GM18502 (cell line): ENCODE data around the gene CLPTM1.
"Not testable (repeated sequence)": the region's sequence is repeated elsewhere in the genome, so short reads cannot be mapped to it uniquely, and the experiment has no call there.

Source experiments
- ATAC-seq: cut with Tn5 transposase; IDR thresholded peaks from one replicate; pipeline ENCODE4 v1.9.1; 2021; ENCODE audit warnings: mild to moderate bottlenecking; ENCODE audit not compliant: unreplicated experiment, poor library complexity

The CLPTM1 gene

DNA sequence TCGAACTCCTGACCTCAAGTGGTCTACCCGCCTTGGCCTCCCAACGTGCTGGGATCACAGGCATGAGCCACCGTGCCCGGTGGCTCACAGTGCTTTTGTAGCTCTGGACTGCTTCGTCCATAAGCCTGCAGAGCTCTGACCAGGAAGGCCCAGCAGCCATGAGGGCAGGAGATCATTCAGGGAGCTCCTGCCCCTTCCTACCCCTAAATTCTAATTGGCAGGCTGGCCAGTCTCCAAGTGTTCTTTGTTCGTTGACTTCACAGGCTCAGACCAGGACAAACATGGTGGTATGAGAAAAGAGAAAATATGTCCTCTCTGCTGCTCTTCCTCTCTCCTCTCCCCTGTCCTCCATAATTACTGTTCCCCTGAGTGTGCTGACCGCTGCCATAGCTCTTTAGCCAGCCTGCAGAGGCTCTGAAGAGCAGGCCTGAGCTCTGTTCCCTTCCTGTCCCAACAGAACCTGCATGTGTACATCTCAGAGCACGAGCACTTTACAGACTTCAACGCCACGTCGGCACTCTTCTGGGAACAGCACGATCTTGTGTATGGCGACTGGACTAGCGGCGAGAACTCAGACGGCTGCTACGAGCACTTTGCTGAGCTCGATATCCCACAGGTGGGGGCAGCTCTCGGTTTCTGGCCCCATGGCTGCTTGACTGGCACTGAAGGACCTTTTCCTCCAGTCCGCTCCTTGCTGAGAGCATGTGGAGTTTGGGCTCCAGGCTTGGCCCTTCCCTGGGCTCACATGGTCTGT lies 19.0 kb downstream of the CLPTM1 start:
- no peak for ATAC-seq

DNA sequence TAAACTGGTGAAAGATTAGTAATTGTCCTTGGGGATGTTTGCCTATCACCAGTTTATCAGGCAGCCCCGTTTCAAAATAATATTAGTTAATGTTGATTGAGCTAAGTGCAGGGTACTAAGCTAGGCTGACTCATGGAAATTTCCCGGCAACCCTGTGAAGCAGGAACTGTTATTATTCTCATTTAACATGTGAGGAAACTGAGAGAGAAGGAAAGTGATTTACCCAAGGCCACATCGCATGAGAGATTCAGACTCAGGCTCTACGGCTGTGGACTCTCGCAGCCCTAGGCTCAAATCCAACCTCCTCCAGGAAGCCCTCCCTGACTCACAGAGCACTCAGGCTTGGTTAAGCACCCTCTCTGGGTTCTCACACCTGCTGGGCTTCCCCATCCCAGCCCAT lies 19.7 kb downstream of the CLPTM1 start:
- ATAC-seq = no peak

DNA sequence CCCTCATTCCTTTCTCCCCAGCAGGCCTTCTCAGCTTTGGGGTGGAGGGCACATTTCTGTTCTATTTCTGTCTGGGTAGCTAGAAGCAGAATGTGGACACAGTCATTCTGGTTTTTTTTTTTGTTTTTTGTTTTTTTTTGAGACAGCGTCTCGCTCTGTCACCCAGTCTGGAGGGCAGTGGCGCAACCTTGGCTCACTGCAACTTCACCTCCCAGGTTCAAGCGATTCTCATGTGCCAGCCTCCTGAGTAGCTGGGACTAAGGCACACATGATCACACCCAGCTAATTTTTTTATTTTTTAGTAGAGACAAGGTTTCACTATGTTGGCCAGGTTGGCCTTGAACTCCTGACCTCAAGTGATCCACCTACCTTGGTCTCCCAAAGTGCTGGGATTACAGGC lies 20.3 kb downstream of the CLPTM1 start:
- no peak for ATAC-seq

DNA sequence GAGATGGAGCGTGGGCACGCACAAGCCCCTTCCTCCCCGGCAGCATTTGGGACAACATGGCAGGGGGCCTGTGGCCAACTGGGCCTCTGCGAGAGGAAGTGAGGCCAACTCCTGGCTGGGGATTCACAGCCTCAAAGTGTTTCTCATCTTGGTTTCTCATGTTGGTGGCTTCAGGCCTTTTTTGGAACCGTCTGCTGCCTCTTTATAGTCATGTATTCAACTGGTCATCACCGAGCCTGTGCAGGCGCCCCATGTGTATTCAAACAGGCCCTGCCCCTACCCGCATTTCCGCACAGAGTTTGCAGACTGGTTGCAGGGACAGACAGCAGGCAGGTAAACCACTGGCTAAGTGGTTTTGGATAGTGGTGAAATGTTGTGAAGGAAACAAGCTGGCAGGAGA lies 28.8 kb downstream of the CLPTM1 start:
- no peak for ATAC-seq

DNA sequence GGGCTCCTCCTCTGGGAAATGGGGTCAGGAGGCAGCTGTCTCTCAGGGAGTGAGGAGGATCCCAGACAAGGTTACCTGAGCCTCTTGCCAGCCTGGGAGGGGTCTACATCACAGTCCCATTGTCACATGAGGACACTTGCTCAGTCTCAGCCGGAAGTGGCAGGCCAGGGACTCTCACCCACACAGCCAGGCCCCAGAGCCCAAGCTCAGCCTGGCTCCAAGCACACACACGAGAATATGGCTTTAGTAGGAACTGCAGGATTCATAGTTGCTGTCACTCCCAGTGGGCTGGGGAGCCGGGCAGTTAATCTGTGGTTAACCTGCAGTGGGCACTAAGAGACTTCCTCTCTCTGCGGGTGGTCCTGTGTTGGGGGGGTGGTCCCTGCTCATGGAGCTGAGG lies 30.3 kb downstream of the CLPTM1 start:
- ATAC-seq = no peak

DNA sequence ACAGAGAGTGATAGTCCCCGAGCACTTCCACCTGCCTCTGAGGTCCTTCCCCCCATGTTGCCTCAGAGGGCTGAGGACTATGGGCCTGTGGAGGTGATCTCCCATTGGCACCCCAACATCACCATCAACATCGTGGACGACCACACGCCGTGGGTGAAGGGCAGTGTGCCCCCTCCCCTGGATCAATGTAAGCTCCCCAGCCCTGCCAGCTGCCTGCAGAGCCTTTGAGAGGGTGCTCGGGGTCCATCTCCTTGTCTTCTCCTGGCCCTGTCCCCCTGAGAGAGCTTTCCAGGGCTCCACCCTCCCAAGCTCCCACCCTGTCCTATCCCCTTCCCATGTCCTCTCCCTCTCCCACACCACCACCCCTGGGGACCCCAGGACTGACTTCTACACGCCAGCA lies 31.2 kb downstream of the CLPTM1 start:
- no peak for ATAC-seq

DNA sequence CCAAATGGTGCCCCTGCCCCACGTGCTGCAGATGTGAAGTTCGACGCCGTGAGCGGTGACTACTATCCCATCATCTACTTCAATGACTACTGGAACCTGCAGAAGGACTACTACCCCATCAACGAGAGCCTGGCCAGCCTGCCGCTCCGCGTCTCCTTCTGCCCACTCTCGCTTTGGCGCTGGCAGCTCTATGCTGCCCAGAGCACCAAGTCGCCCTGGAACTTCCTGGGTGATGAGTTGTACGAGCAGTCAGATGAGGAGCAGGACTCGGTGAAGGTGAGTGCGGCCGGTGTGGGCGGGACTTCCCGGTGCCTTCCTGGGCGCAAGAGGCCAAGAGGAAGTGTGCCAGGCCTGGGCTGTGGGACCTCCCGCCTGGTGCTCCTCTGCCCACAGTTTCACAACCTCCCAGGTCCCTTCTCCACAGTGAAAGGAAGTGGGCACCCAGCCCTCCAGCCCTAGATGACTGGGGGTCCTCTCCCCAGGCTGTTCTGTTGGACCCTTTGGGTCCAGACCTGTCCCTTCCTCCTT lies 32.0 kb downstream of the CLPTM1 start:
- ATAC-seq = no peak

DNA sequence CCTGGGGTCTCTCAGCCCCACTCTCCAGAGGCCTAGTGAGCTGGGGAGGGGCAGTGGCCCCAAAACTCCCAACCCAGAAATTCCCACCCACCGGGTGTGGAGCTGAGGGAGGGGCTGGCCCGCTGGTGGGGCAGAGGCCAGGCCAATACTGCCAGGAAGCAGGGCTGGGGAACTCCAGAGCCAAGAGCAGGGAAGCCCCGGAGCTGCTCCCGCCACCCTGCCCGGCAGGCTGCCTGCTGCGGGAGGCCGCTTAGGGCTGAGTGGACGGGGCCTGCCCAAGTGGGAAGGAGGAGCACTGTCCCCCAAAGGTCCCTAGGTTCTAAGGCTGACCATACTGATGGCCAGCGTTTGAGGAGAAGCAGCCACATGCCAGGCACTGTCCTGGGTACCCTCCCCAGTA lies 33.1 kb downstream of the CLPTM1 start:
- ATAC-seq = no peak

DNA sequence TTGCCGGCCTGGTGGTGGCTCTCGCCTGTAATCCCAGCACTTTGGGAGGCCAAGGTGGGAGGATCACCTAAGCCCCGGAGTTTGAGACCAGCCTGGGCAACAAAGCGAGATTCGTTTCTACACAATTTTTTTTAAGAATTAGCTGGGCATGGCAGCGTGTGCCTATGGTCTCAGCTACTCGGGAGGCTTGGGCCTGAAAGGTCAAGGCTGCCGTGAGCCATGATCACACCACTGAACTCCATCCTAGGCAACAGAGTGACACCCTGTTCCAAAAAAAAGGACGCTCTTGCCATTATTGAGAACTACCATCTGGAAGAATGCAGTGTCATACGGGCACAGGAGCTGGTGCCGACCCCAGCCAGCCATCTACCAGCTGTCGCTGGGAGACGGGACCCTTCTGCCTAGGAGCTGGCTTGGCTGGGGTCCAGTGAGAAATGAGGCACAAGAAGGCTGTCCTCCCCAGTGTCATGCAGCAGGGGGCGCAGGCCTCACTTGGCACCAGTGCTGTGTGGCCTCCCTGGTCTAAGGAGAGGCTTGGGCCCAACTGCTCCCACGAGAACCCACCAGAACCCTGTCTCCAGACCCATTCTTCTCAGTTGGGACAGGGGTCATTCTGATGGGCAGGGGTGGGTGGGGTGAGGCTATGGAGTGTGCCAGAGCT lies 33.8 kb downstream of the CLPTM1 start:
- ATAC-seq = no peak

DNA sequence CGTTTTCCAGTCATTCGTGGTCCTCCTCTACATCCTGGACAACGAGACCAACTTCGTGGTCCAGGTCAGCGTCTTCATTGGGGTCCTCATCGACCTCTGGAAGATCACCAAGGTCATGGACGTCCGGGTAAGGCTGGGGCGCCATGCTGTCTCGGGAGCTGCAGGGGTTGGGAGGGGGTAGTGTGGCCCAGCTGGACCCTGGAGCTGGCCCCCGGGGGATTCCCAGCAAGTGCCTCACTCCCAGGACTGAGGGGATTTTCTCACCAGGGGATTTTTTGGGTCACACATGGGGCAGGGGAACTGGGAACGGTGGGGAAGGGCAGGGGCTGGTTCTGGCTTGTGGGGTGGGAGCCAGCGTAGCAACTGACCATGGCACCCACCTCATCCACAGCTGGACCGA lies 35.3 kb downstream of the CLPTM1 start:
- no peak for ATAC-seq

DNA sequence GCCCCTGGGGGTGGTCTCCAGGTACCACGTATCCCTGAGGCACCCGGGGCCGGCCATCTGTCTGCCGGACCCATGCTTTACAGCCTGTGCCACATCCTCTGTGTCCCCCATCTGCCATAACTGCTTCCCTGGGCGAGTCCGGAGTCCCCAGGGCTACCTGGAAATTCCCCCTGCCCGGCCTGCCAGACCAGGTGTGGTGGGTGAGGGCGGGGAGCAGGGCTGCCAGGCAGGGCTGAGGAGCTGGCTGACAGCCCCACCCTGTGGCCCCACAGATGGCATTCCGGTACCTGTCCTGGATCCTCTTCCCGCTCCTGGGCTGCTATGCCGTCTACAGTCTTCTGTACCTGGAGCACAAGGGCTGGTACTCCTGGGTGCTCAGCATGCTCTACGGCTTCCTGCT lies 35.8 kb downstream of the CLPTM1 start:
- ATAC-seq = no peak

DNA sequence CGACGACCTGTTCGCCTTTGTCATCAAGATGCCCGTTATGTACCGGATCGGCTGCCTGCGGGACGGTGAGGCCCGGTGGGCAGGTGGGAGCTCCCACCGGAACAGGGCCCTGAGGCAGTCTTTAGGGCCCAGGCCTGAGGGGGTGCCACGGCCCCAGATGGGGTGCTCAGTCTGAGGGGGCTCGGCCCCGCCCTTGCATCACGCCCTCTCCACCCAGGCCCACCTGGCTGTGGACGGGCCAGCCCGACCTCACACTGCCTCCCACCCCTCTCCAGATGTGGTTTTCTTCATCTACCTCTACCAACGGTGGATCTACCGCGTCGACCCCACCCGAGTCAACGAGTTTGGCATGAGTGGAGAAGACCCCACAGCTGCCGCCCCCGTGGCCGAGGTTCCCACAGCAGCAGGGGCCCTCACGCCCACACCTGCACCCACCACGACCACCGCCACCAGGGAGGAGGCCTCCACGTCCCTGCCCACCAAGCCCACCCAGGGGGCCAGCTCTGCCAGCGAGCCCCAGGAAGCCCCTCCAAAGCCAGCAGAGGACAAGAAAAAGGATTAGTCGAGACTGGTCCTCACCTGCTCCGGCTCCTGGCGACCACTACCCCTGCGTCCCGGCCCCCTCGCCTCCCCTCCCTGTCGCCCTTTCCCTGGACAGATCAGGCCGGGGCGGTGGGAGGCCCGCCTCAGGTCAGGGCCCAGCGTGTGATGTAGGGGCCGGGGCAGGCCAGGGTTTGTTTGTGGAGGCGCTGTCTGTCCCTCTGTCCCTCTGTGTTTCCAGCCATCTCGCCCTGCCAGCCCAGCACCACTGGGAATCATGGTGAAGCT lies 37.4 kb downstream of the CLPTM1 start:
- ATAC-seq = no peak

DNA sequence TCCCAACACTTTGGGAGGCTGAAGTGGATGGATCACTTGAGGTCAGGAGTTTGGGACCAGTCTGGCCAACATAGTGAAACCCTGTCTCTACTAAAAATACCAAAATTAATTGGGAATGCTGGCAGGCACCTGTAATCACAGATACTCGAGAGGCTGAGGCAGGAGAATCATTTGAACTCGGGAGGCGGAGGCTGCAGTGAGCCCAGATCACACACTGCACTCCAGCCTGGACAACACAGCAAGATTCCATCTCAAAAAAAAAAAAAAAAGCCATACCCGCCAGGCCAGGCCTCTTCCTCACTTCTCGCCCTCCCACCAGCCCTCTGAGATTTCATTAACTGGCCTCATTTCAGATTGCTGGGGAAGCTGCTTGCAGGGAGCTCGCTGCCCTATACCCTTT lies 38.3 kb downstream of the CLPTM1 start:
- no peak for ATAC-seq

DNA sequence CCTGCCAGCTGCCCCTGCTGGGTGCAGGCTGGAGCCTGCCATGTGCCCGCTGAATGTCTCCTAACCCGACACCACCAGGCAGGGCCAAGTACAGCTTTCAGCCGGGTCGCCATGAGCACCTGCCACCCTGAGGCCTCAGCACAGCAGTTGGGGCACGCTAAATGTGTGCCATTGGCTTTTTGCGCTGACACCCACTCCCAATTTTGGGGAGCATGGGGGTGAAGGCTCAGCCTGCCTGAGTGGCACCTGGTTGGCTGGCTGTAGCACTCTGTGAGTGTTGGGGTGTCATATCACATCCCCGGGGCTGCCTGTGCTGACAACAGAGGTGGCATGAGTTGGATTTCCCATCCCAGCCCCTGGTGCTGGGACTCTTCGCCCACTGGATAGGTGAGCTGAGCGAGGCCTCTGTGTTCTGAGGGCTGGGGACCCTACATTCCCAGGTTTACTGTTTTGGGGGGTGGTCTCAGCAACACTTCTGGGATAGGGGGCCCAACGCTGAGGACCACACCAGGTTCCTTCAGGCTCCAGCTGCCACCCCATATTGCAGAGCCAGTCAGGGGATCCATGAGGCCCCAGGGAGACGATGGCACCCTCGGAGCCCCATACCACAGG lies 38.9 kb downstream of the CLPTM1 start:
- no peak for ATAC-seq

DNA sequence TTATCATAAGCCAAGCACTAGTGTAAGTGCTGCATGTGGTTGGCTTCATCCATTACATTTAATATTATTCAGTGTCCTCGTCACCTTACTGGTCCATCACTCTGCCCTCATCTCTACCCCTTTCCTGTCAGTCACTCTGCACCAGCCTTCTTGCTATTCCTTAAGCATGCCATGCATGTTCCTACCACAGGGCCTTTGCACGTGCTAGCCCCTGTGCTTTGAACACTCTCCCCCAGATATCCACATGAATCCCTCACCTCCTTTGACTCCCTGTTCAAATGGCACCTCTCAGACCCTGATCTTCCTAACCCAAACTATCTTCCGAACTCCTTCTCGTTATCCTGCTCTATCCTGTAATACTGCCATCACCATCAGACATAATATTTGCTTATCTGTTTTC lies 42.8 kb downstream of the CLPTM1 start:
- no peak for ATAC-seq

DNA sequence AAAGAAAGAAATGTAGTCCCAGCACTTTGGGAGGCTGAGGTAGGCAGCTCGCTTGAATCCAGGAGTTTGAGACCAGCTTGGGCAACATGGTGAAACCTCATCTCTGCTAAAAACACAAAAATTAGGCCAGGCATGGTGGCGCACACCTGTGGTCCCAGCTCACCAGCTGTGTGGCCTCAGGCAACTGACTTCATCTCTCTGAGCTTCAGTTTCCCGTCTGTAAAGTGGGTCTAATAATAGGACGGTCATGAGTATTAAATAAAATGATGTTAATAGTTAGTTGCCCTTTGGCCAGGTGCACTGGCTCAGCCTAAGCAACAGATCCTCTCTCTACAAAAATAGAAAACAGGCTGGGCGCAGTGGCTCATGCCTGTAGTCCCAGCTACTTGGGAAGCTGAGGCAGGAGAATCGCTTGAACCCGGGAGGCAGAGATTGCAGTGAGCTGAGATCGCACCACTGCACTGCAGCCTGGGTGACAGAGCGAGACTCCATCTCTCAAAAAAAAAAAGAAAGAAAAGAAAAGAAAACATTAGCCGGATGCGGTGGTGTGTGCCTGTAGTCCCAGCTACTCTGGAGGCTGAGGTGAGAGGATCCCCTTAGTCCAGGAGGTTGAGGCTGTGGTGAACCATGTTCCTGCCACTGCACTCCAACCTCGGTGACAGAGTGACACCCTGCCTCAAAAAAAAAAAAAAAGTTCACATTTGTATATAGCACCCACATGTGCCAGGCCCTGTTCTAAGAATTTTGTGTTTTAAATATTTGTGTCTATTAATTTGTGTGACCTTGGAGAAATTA lies 44.1 kb downstream of the CLPTM1 start:
- ATAC-seq = not testable (repeated sequence)

DNA sequence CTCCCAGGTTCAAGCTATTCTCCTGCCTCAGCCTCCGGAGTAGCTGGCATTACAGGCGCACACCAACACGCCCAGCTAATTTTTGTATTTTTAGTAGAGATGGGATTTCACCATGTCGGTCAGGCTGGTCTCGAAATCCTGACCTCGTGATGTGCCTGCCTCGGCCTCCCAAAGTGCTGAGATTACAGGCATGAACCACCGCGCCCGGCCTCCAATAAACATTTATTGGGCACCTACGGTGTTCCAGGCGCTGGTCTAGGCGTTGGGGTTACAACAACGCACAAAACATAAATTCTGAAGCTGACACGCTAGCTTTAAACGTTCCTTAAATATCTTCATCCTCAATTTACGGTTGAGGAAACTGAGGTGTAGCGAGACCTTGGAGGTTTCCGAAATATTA lies 45.5 kb downstream of the CLPTM1 start:
- ATAC-seq = not testable (repeated sequence)

DNA sequence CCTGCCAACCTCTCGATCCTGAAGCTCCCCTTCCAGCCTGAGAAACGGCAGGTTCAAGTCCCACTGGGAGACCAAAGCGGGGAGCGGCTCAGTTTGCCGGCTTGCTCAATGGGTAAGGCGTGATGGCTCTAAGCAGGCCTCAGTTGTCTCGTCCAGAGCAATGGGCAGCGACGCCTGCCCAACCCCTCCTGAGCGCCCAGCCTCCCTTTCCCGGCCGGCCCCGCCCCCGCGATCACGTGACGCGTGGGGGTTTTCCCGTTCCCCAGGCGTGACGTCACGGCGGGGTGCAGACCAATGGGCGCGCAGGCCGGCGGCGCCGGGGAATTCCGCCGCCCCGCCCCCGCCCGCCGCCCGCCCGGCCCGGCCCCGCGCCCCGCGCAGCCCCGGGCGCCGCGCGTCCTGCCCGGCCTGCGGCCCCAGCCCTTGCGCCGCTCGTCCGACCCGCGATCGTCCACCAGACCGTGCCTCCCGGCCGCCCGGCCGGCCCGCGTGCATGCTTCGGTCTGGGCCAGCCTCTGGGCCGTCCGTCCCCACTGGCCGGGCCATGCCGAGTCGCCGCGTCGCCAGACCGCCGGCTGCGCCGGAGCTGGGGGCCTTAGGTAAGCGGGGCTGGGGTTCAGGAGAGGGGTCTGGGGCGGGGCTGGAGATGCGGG lies 46.0 kb downstream of the CLPTM1 start, which contains the start of gene RELB:
Gene RELB, plus strand, starts transcription at position 378 of the 653 bp plus-strand sequence. Its CDS starts 116 bp downstream, at position 494.
- ATAC-seq = peak; percentile 50

DNA sequence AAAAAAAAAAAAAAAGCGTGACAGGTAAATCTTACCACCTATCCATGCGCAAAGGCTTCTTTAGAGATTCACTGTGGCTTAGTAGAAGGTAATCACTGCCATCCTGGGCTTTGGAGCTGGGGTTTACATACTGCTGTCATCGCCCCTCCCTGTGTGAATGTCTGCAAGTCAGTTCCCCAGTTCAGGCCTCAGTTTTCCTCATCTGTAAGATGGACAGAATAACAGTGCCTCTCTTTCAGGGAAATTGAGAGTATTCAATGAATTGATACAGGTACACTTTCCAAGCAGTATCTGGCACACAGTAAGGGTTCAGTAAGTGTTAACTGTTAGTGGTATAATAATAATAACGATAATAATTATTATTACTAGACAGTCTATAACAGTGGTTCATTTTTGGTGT lies 48.3 kb downstream of the CLPTM1 start:
- ATAC-seq = no peak
